Stimulated activated CD4-positive, alpha-beta T cell treated with anti-CD3 and anti-CD28 coated beads, TNF-alpha, amount 100 ng/mL, for 24 hours (primary cell): ENCODE data around the gene RASA1.
A peak's percentile ranks its signal among the peaks of the same experiment; 100 is the strongest.
"Not testable (repeated sequence)": the region's sequence is repeated elsewhere in the genome, so short reads cannot be mapped to it uniquely, and the experiment has no call there.

ENCODE experiments used
- DNase-seq, 3 experiments: peaks; one replicate each; pipeline ENCODE4 v3.0.0-alpha.2; 2020; ENCODE audit warnings: low read depth in 3 of 3

The RASA1 gene

GRCh38 chr5:87267574-87268125 is at the start of gene RASA1:
Gene RASA1 (plus strand): TSS chr5:87267883. CDS start chr5:87268452, 569 bp downstream.
- peak; percentile 72 to 93 (median 84) for DNase-seq

- no peak for DNase-seq
Observed at GRCh38 chr5:87229780-87230179, 37.9 kb upstream of the RASA1 start.

DNA sequence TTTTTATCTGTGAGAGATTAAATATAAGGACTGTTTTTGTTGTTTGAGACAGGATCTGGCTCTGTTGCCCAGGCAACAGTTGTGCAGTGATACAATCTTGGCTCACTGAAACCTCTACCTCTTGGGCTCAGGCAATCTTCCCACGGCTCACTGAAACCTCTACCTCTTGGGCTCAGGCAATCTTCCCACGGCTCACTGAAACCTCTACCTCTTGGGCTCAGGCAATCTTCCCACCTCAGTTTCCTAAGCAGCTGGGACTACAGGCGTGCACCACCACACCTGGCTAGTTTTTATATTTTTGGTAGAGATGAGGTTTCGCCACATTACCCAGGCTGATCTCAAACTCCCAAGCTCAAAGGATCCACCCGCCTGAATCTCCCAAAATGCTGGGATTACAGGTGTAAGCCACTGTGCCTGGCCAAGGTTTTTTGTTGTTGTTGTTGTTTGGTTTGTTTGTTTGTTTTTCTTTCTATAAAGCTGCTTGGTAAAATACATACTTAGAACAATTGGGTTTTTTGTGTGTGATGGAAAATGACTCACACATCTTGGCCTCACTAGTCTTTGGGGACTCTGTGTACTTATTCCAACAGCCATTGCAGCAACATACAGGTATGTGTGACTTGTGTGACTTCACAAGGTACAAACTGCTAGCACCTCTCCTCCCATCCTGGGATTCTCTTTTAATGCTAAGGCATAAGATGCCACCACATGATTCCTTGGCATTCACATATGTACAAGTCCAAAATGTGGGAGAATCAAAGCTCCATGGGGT is 36.5 kb upstream of the RASA1 start:
- DNase-seq: no peak

DNA sequence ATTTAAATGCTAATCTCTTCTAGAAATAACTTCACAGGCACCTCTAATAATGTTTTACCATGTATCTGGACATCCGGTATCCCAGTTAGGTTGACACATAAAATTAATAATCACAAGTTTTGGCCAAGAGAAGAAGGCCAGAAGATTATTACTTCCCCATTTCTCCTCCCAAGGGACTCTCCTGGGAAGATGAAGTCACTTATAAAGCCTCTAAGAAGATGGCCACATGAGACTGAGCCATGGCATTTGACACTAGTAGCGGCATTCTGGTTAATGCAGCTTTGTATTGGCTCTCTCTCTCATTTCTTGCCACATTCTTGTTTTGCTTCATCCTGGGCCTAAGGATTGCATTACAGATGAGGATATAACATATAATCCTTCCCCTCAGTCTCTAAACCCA is 34.5 kb upstream of the RASA1 start:
- DNase-seq: no peak

- no peak for DNase-seq
Observed at GRCh38 chr5:87241555-87241954, 26.1 kb upstream of the RASA1 start.

DNA sequence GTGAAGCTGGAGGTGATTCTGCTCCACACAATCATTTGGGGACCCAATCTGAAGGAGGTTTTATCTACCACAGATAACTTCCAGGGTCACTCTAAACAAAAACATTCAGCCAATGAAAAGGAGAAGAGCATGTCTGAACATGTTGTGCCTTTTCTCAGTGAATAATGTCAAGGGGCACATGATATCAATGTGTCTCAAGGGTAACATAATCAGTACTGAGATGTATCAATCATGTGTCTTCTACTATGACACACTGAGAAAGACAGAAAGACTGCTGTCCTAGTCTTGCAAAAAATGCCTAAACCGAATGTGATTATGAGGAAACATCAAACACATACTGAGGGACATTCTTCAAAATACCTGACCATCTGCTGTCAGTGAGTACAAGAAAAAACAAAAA is 25.4 kb upstream of the RASA1 start:
- no peak for DNase-seq

GRCh38 chr5:87243161-87243844 is 24.4 kb upstream of the RASA1 start:
- DNase-seq: no peak

DNA sequence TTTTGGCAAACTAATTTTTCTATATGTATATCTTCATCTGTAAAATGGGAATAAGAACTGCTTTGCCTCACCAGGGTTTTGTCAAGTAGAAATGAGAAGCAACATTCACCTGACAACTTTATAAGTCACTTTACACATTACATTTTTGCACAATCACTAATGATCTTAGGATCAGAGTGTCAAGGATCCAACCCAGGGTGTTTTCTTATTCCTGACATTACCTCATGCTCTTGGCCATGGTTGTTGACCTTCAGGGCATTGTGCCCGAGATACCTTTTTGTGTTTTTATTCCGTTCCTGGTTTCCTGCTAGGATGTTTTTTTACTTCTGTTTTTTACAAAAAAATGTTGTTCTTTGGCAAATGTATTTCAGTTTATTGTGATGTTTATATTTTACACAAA is 22.2 kb upstream of the RASA1 start:
- DNase-seq: no peak

GRCh38 chr5:87246061-87246460 is 21.6 kb upstream of the RASA1 start:
- DNase-seq: no peak

- DNase-seq: no peak
Observed at GRCh38 chr5:87252283-87252605, 15.4 kb upstream of the RASA1 start.

DNA sequence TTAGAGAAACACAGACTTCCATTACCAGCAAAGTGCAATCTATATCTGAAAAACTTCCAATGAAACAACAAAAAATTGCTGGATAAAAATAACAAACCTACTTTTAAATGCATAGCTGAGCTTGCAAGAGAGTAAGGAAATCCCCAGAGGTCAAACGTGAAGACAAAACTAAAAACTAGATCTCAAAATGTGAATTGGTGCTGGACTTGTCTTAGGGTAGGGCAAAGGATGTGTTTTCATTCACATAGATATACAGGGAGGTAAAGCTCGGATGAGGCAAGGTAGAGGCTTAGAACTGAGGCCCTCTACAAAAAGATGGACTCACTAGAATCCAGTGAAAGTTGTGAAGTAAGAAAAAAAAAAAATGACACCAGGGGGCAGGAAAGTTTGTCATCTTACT is 13.6 kb upstream of the RASA1 start:
- no peak for DNase-seq

GRCh38 chr5:87258507-87258906 is 9.2 kb upstream of the RASA1 start:
- DNase-seq: no peak

GRCh38 chr5:87260604-87261192 is 7.0 kb upstream of the RASA1 start:
- no peak for DNase-seq

DNA sequence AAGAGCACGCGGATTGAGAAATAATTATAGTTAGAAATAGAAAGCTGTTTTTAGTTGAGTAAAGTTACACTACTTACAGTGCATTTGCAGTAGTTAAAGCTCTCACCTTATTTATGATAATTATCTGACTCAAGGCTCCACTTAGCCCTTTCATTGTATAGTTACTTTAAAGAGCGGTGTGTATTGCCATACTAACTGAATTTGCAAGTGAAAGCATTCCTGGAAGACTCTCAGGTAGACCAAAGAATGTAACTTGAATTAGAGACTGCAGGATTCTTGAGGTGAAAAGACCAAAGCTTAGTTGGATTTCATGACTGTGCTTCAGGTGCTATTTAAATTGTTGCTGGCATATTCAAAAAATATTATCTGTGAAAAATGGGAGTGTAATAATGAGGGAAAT is 4.2 kb upstream of the RASA1 start:
- no peak for DNase-seq

DNA sequence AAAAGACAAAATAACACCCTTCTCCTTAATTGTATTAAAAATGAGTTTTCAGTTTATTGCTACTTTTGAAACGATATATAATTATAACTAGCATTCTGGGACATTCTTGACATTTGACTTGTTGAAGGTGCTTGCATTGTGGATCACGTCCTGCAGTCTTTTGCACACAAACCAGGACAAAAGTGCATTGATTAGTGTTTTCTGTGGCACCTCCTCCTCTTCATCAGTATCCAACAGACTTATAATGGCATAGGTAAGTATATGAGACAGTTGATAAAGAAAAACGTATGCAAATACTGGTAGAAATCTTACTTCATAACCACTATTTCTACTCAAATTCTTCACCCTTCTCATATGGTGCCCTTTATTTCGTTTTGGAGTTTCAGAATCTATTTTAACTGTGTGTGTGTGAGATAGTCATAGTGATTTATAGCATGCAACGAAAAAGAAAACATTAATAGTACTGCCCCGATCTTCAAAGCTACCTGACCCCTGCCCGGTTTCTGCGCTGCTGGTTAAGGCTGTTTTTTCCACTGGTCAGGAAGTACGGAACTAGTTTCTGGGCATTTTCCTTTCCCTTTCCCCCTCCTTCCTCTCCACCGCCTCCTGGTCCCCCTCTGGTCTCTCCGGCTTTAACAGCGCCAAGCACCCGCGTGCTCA is 639 bp upstream of the RASA1 start:
- DNase-seq: no peak

DNA sequence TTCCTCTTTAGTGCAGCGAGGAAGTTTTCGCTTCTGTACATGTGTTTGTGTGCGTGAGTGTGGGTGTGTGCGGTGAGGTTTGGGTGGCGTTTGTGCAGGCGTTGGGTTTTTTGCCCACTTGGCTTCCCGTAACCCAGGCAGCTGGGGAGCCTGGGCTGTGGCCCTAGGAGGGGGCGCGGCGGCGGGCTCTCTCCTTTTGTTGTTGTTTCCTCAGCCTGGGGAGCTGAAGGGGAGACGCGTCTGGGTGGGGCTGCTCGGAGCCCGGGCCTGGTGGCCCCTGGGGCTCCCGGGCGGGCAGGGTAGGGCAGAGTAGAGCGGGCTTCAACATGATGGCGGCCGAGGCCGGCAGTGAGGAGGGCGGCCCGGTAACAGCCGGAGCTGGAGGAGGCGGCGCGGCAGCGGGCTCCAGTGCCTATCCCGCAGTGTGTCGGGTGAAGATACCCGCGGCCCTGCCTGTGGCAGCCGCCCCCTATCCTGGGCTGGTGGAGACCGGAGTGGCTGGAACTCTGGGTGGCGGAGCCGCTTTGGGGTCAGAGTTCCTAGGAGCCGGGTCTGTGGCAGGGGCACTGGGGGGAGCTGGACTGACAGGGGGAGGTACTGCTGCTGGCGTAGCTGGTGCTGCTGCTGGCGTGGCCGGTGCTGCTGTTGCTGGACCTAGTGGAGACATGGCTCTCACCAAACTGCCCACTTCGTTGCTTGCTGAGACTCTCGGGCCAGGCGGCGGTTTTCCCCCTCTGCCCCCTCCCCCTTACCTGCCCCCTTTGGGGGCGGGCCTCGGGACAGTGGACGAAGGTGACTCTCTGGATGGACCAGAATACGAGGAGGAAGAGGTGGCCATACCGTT is 665 bp downstream of the RASA1 start:
- peak; percentile 43 to 75 (median 53) for DNase-seq

GRCh38 chr5:87268970-87269377 is 1.3 kb downstream of the RASA1 start:
- no peak for DNase-seq

DNA sequence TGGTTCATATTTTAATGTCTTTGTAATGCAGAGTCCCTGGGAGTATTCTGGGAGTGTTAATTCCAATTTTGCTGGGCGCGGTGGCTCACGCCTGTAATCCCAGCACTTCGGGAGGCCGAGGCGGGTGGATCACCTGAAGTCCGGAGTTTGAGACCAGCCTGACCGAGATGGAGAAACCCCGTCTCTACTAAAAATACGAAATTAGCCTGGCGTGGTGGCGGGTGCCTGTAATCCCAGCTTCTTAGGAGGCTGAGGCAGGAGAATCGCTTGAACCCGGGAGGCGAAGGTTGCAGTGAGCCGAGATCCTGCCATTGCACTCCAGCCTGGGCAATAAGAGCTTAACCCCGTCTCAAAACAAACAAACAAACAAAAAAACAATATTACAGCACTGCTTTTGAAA is 3.2 kb downstream of the RASA1 start:
- DNase-seq: not testable (repeated sequence)

- DNase-seq: no peak
Observed at GRCh38 chr5:87276655-87277054, 9.0 kb downstream of the RASA1 start.

- DNase-seq: no peak
Observed at GRCh38 chr5:87277279-87277835, 9.7 kb downstream of the RASA1 start.

- DNase-seq: no peak
Observed at GRCh38 chr5:87278590-87279100, 11.0 kb downstream of the RASA1 start.
